Measurements from ENCODE around the gene GPC5. TPM values are rescaled to one million over a fixed set of nuclear protein-coding genes. Genes with fewer than 3 reads are reported as not detected.

The GPC5 gene
- total and polyA plus RNA-seq, 9 of the 15 experiments (the other 6 are each of a cell fraction or from before 2014, with no cell fraction given): 0.18 to 0.27 TPM; not detected in 7

DNA sequence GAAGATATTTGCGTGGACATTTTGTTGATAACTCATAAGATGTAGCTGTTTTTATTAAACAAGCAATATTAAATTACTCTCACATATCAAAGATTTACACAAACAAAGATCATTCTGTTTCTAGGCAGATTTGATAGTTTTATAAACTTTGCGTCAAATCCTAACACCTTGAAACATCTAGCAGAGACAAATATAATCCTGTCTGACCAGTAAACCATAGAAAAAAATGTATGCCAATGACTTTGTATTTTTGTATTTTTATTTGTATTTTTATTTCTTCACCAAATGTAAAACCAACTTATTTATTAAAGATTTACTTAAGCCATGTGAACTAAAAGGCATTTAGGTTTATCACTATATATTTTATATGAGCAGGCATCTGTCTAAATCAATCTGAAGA is 494.6 kb downstream of the GPC5 start:
- H3K9me1 ChIP-seq (ENCODE audit: control insufficient read depth, insufficient read depth, low read length): no peaks in the 10 kb centered on the region
- ATAC-seq: no peak
- no peaks in the 10 kb centered on the region for H3K27me3 ChIP-seq (ENCODE audit: control insufficient read depth in 2 of 2, insufficient read depth in 2 of 2, low read length in 2 of 2)
- WGBS (ENCODE audit: insufficient coverage, low coverage, missing lambda C conversion rate): 10% methylated on average over 2 of the region's 2 CpGs
- DNase-seq (ENCODE audit: extremely low read depth in 1 of 4, low spot score in 3 of 4): no peak
- H3K9ac ChIP-seq (ENCODE audit: insufficient read depth in 1 of 2, low read depth in 2 of 2, low read length in 2 of 2): no peak overlapping the region
- no peak for FAIRE-seq
- intact Hi-C loops (cut with micrococcal nuclease): no loop called here
- no peaks in the 10 kb centered on the region for H3K9me3 ChIP-seq (replicated peaks; ENCODE audit: control insufficient read depth, insufficient read depth, low read depth, low read length)
- in situ Hi-C loops (cut with MboI): no loop called here
- no peak overlapping the region for H3K4me2 ChIP-seq (ENCODE audit: insufficient read depth, low read length)
- H3K36me3 ChIP-seq (ENCODE audit: control insufficient read depth, insufficient read depth, low read length): no peaks in the 10 kb centered on the region
- CTCF ChIA-PET (ENCODE audit: low intra/inter-chr PET ratio): no interaction called here
- H2AFZ ChIP-seq (ENCODE audit: low read depth, low read length): no peak overlapping the region
- no TSS peak for BruUV-seq (replicated peaks)
- H3K4me1 ChIP-seq (replicated peaks in 1 of 2; ENCODE audit: control insufficient read depth in 2 of 2, insufficient read depth in 2 of 2, low read length in 2 of 2): no peaks in the 10 kb centered on the region
- H3K79me2 ChIP-seq (ENCODE audit: control insufficient read depth, insufficient read depth, low read length): no peaks in the 10 kb centered on the region
- no peak overlapping the region for H3K27ac ChIP-seq (ENCODE audit: extremely low read depth, low read depth, low read length)
- TF ChIP-seq ZSCAN32 (CRISPR knock-in tag; IDR thresholded peaks at IDR 0.05) (no peak), SMAD3 (CRISPR knock-in tag; conservative IDR thresholded peaks at IDR 0.05) (no peak), SMAD4 (CRISPR knock-in tag; conservative IDR thresholded peaks at IDR 0.05) (no peak)
- TF ChIP-seq, protein P1, sequence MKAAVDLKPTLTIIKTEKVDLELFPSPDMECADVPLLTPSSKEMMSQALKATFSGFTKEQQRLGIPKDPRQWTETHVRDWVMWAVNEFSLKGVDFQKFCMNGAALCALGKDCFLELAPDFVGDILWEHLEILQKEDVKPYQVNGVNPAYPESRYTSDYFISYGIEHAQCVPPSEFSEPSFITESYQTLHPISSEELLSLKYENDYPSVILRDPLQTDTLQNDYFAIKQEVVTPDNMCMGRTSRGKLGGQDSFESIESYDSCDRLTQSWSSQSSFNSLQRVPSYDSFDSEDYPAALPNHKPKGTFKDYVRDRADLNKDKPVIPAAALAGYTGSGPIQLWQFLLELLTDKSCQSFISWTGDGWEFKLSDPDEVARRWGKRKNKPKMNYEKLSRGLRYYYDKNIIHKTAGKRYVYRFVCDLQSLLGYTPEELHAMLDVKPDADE (conservative IDR thresholded peaks at IDR 0.05; ENCODE audit: control insufficient read depth, low read depth, low read length): no peak
- no peaks in the 10 kb centered on the region for H4K20me1 ChIP-seq (replicated peaks; ENCODE audit: control insufficient read depth, insufficient read depth, low read length)
- POLR2A ChIA-PET: no interaction called here
- H3K4me3 ChIP-seq: no peak overlapping the region

DNA sequence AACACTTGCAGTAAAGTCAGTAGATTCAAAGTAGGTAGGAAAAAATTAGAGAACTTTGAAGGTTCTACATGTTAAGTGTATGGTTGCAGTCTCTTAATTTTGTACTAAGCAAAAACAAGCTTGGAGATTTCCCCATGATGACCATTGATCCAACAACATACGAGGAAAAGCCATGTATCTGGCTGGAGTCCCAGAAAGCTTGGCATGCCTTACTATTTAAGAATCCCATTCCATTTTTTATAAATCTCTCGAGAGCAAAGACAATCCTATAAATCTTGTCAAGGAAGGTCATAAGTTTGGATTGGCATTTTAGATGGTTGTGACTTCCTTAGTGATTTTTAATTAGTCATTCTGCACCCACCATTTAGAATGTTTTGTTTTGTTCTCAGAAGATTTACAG is 495.9 kb downstream of the GPC5 start:
- POLR2A ChIA-PET: no interaction called here
- TF ChIP-seq SLC30A9 (CRISPR knock-in tag; IDR thresholded peaks at IDR 0.05): no peak
- TF ChIP-seq SNIP1 (IDR thresholded peaks at IDR 0.05; ENCODE audit: low read depth): no peak
- TF ChIP-seq MIER1 (IDR thresholded peaks at IDR 0.05; ENCODE audit: low read depth): no peak
- no peak for TF ChIP-seq PTBP1 (IDR thresholded peaks at IDR 0.05; ENCODE audit: low read depth, low read length)
- no peak for TF ChIP-seq KLF16 (IDR thresholded peaks at IDR 0.05)
- no peak for TF ChIP-seq NFRKB (IDR thresholded peaks at IDR 0.05; ENCODE audit: low read depth)
- no peak for TF ChIP-seq GABPB1 (CRISPR knock-in tag; IDR thresholded peaks at IDR 0.05)
- no peak for TF ChIP-seq POLR2H (tag; IDR thresholded peaks at IDR 0.05; ENCODE audit: low read depth)
- no peak for TF ChIP-seq ZC3H8 (IDR thresholded peaks at IDR 0.05)
- TF ChIP-seq ZNF668 (CRISPR knock-in tag; IDR thresholded peaks at IDR 0.05): no peak
- TF ChIP-seq, protein P2, sequence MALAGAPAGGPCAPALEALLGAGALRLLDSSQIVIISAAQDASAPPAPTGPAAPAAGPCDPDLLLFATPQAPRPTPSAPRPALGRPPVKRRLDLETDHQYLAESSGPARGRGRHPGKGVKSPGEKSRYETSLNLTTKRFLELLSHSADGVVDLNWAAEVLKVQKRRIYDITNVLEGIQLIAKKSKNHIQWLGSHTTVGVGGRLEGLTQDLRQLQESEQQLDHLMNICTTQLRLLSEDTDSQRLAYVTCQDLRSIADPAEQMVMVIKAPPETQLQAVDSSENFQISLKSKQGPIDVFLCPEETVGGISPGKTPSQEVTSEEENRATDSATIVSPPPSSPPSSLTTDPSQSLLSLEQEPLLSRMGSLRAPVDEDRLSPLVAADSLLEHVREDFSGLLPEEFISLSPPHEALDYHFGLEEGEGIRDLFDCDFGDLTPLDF (CRISPR knock-in tag; IDR thresholded peaks at IDR 0.05): no peak
- TF ChIP-seq TOE1 (IDR thresholded peaks at IDR 0.05; ENCODE audit: borderline replicate concordance): no peak
- no peak for TF ChIP-seq TOE1 (CRISPR knock-in tag; IDR thresholded peaks at IDR 0.05; ENCODE audit: borderline replicate concordance, low read depth)
- no peak for TF ChIP-seq PRPF4 (IDR thresholded peaks at IDR 0.05; ENCODE audit: insufficient read depth, low read depth, low read length, poor library complexity, severe bottlenecking)

More for the DNA sequence above, 495.9 kb downstream of the GPC5 start:
- H4K20me1 ChIP-seq (replicated peaks; ENCODE audit: control insufficient read depth, insufficient read depth, low read length): no peaks in the 10 kb centered on the region
- no peak overlapping the region for H3K4me3 ChIP-seq
- no peaks in the 10 kb centered on the region for H3K9me1 ChIP-seq (ENCODE audit: control insufficient read depth, insufficient read depth, low read length)
- no peak overlapping the region for H3K4me2 ChIP-seq (ENCODE audit: insufficient read depth, low read length)
- H3K9ac ChIP-seq (ENCODE audit: insufficient read depth in 1 of 2, low read depth in 2 of 2, low read length in 2 of 2): no peak overlapping the region
- FAIRE-seq (no peak), ATAC-seq (no peak), DNase-seq (ENCODE audit: extremely low read depth in 1 of 4, low spot score in 3 of 4) (no peak)
- no peak overlapping the region for H3K27ac ChIP-seq (ENCODE audit: extremely low read depth, low read depth, low read length)
- 0% methylated on average over 2 of the region's 2 CpGs for WGBS (ENCODE audit: insufficient coverage, low coverage, missing lambda C conversion rate)
- no peaks in the 10 kb centered on the region for H3K4me1 ChIP-seq (replicated peaks in 1 of 2; ENCODE audit: control insufficient read depth in 2 of 2, insufficient read depth in 2 of 2, low read length in 2 of 2)
- no peaks in the 10 kb centered on the region for H3K79me2 ChIP-seq (ENCODE audit: control insufficient read depth, insufficient read depth, low read length)
- no peaks in the 10 kb centered on the region for H3K36me3 ChIP-seq (ENCODE audit: control insufficient read depth, insufficient read depth, low read length)
- CTCF ChIA-PET (ENCODE audit: low intra/inter-chr PET ratio): no interaction called here
- H3K27me3 ChIP-seq (ENCODE audit: control insufficient read depth in 2 of 2, insufficient read depth in 2 of 2, low read length in 2 of 2): no peaks in the 10 kb centered on the region
- no peaks in the 10 kb centered on the region for H3K9me3 ChIP-seq (replicated peaks; ENCODE audit: control insufficient read depth, insufficient read depth, low read depth, low read length)
- no TSS peak for BruUV-seq (replicated peaks)
- intact Hi-C loops (cut with micrococcal nuclease) (no loop called here), in situ Hi-C loops (cut with MboI) (no loop called here)
- H2AFZ ChIP-seq (ENCODE audit: low read depth, low read length): no peak overlapping the region
